ENCODE measurements around the gene YARS1. TPM values are rescaled to one million over a fixed set of nuclear protein-coding genes. Genes with fewer than 3 reads are reported as not detected.
A peak's percentile ranks its signal among the peaks of the same experiment; 100 is the strongest.

YARS1 gene
- total RNA-seq, 1 experiment from 2014 or later = 120 TPM

DNA sequence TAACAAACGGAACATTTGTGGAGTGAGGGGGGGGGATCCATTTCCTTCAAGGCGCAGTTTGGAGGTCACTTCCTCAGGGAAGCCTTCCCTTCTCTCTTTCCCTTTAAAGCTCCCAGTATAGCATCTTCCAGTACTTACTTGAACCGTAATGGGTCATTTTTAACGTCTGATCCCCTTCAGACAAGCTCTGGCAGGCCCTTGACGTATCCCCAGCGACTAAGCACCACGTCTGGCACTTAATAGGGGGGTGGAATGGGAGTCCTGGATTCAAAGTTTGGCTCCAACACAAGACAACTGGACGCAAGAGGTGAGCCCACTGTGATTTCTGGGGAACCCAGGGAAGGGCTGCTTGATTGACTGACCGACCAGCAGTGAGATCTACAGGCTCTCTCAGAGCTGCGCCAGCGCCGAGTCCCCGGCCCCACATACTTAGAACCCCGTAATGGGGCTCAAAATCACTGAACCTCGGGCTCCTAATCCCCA lies 441 bp downstream of the YARS1 start:
- Histone ChIP-seq H3K27ac (ENCODE audit: low read length) (peak overlapping the region; percentile 98), H3K27me3 (ENCODE audit: control insufficient read depth, insufficient read depth, low read length) (no peaks in the 10 kb centered on the region), H3K9me3 (ENCODE audit: control insufficient read depth, insufficient read depth, low read depth, low read length) (no peaks in the 10 kb centered on the region), H3K4me1 (ENCODE audit: control insufficient read depth, insufficient read depth, low read length) (peaks cover 19% of the 10 kb centered on the region), H3K36me3 (ENCODE audit: control insufficient read depth, insufficient read depth, low read length) (peaks cover 4% of the 10 kb centered on the region; the same call in 1 of the 2 replicates), H3K4me3 (ENCODE audit: low read depth in 2 of 2, low read length in 2 of 2) (peak overlapping the region; percentile 88 to 95)
- DNase-seq (ENCODE audit: low read depth, low spot score) (no peak), ATAC-seq (peak; percentile 4)
- in situ Hi-C loops (cut with HindIII; ENCODE audit: low pct_unique_long_range_greater_than_20kb, low sequenced_read_pairs) = no loop called here
- intact Hi-C loops (cut with micrococcal nuclease; ENCODE audit: unreplicated experiment) = no loop called here
- POLR2A ChIA-PET = interaction anchor here (0.6 to 0.7 kb wide), 2 partner anchors 217 to 636 kb away, joined by 4 to 5 read pairs; no protein-coding TSS in a partner anchor
- TF ChIP-seq POLR2AphosphoS5 (IDR thresholded peaks at IDR 0.05; ENCODE audit: low read depth, low read length) (no peak), TCF7L2 (IDR thresholded peaks at IDR 0.05; ENCODE audit: low read depth, low read length) (no peak), SIN3A (IDR thresholded peaks at IDR 0.05; ENCODE audit: borderline replicate concordance, insufficient read depth, low read depth, low read length) (no peak)
- TF ChIP-seq, protein P1, sequence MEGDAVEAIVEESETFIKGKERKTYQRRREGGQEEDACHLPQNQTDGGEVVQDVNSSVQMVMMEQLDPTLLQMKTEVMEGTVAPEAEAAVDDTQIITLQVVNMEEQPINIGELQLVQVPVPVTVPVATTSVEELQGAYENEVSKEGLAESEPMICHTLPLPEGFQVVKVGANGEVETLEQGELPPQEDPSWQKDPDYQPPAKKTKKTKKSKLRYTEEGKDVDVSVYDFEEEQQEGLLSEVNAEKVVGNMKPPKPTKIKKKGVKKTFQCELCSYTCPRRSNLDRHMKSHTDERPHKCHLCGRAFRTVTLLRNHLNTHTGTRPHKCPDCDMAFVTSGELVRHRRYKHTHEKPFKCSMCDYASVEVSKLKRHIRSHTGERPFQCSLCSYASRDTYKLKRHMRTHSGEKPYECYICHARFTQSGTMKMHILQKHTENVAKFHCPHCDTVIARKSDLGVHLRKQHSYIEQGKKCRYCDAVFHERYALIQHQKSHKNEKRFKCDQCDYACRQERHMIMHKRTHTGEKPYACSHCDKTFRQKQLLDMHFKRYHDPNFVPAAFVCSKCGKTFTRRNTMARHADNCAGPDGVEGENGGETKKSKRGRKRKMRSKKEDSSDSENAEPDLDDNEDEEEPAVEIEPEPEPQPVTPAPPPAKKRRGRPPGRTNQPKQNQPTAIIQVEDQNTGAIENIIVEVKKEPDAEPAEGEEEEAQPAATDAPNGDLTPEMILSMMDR (IDR thresholded peaks at IDR 0.05) = no peak
- TF ChIP-seq, protein P2, sequence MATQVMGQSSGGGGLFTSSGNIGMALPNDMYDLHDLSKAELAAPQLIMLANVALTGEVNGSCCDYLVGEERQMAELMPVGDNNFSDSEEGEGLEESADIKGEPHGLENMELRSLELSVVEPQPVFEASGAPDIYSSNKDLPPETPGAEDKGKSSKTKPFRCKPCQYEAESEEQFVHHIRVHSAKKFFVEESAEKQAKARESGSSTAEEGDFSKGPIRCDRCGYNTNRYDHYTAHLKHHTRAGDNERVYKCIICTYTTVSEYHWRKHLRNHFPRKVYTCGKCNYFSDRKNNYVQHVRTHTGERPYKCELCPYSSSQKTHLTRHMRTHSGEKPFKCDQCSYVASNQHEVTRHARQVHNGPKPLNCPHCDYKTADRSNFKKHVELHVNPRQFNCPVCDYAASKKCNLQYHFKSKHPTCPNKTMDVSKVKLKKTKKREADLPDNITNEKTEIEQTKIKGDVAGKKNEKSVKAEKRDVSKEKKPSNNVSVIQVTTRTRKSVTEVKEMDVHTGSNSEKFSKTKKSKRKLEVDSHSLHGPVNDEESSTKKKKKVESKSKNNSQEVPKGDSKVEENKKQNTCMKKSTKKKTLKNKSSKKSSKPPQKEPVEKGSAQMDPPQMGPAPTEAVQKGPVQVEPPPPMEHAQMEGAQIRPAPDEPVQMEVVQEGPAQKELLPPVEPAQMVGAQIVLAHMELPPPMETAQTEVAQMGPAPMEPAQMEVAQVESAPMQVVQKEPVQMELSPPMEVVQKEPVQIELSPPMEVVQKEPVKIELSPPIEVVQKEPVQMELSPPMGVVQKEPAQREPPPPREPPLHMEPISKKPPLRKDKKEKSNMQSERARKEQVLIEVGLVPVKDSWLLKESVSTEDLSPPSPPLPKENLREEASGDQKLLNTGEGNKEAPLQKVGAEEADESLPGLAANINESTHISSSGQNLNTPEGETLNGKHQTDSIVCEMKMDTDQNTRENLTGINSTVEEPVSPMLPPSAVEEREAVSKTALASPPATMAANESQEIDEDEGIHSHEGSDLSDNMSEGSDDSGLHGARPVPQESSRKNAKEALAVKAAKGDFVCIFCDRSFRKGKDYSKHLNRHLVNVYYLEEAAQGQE (IDR thresholded peaks at IDR 0.05; ENCODE audit: insufficient read depth in 1 of 2, low read depth in 2 of 2, low read length in 1 of 2) = no peak
- CTCF ChIA-PET = no interaction called here
- BruUV-seq (replicated peaks) = TSS peak; percentile 86

- POLR2A ChIA-PET = interaction anchor here (0.6 kb wide), 1 partner anchor 1859 kb away, joined by 9 read pairs; no protein-coding TSS in a partner anchor
- intact Hi-C loops (cut with micrococcal nuclease; ENCODE audit: unreplicated experiment) = no loop called here
Observed at GRCh38 chr1:32813941-32814739, 3.0 kb downstream of the YARS1 start.

More at GRCh38 chr1:32813941-32814739, 3.0 kb downstream of the YARS1 start:
- TF ChIP-seq TCF7L2 (IDR thresholded peaks at IDR 0.05; ENCODE audit: low read depth, low read length) (no peak), POLR2AphosphoS5 (IDR thresholded peaks at IDR 0.05; ENCODE audit: low read depth, low read length) (no peak), SIN3A (IDR thresholded peaks at IDR 0.05; ENCODE audit: borderline replicate concordance, insufficient read depth, low read depth, low read length) (no peak)
- TF ChIP-seq, protein P2 (IDR thresholded peaks at IDR 0.05; ENCODE audit: insufficient read depth in 1 of 2, low read depth in 2 of 2, low read length in 1 of 2) = no peak
- TF ChIP-seq, protein P1 (IDR thresholded peaks at IDR 0.05) = no peak
- H3K36me3 ChIP-seq (ENCODE audit: control insufficient read depth, insufficient read depth, low read length) = peaks cover 4% of the 10 kb centered on the region
- H3K9me3 ChIP-seq (ENCODE audit: control insufficient read depth, insufficient read depth, low read depth, low read length) = no peaks in the 10 kb centered on the region
- H3K4me1 ChIP-seq (ENCODE audit: control insufficient read depth, insufficient read depth, low read length) = peaks cover 19% of the 10 kb centered on the region
- CTCF ChIA-PET = no interaction called here
- peak overlapping the region in 1 of 2 experiments; percentile 95; a peak in 2 of 4 replicates for H3K4me3 ChIP-seq (ENCODE audit: low read depth in 2 of 2, low read length in 2 of 2)
- in situ Hi-C loops (cut with HindIII; ENCODE audit: low pct_unique_long_range_greater_than_20kb, low sequenced_read_pairs) = no loop called here
- no peak for ATAC-seq
- H3K27me3 ChIP-seq (ENCODE audit: control insufficient read depth, insufficient read depth, low read length) = no peaks in the 10 kb centered on the region
- DNase-seq (ENCODE audit: low read depth, low spot score) = no peak
- no peak overlapping the region for H3K27ac ChIP-seq (ENCODE audit: low read length)
- BruUV-seq (replicated peaks) = no TSS peak
